ENCODE data around the gene ZFR2.

- no peak for TF ChIP-seq ATF3 (IDR thresholded peaks at IDR 0.05)
- TF ChIP-seq CTCF (IDR thresholded peaks at IDR 0.05; ENCODE audit: low read depth, low read length, missing input control), result no peak
- TF ChIP-seq MAX (IDR thresholded peaks at IDR 0.05), result no peak
- no peak for TF ChIP-seq REST (IDR thresholded peaks at IDR 0.05)
- TF ChIP-seq YY1 (IDR thresholded peaks at IDR 0.05), result no peak
- no peak for TF ChIP-seq RXRA (IDR thresholded peaks at IDR 0.05)
- no peak for TF ChIP-seq JUND (IDR thresholded peaks at IDR 0.05)
Measured at GRCh38 chr19:3851254-3852176, 17.3 kb downstream of the ZFR2 start.
